ENCODE results near the gene TMC1. TPM values are rescaled to one million over a fixed set of nuclear protein-coding genes. Genes with fewer than 3 reads are reported as not detected.

Gene TMC1
- total RNA-seq, 3 donors from 2014 or later = under 0.01 to 0.16 TPM; not detected in 1

- Histone ChIP-seq H3K27ac (no peak overlapping the region), H3K4me3 (no peak overlapping the region), H3K9me3 (no peaks in the 10 kb centered on the region), H3K36me3 (no peaks in the 10 kb centered on the region), H3K4me1 (no peaks in the 10 kb centered on the region), H3K27me3 (no peaks in the 10 kb centered on the region)
- intact Hi-C loops (cut with DNase I; ENCODE audit: low total_unique reads) = no loop called here
- no peak for DNase-seq (ENCODE audit: low spot score in 2 of 2)
- TF ChIP-seq CTCF (IDR thresholded peaks at IDR 0.05) = no peak
- TF ChIP-seq POLR2A (IDR thresholded peaks at IDR 0.05) = no peak
These were observed 254.2 kb downstream of the TMC1 start for GRCh38 chr9:72775570-72775969.

GRCh38 chr9:72779614-72780013, 258.2 kb downstream of the TMC1 start:
- Histone ChIP-seq H3K4me3 (no peak overlapping the region), H3K4me1 (no peaks in the 10 kb centered on the region), H3K27me3 (no peaks in the 10 kb centered on the region), H3K27ac (no peak overlapping the region), H3K36me3 (no peaks in the 10 kb centered on the region), H3K9me3 (no peaks in the 10 kb centered on the region)
- no peak for DNase-seq (ENCODE audit: low spot score in 2 of 2)
- intact Hi-C loops (cut with DNase I; ENCODE audit: low total_unique reads) = no loop called here
- TF ChIP-seq POLR2AphosphoS5 (IDR thresholded peaks at IDR 0.05) (no peak), CTCF (IDR thresholded peaks at IDR 0.05) (no peak), POLR2A (IDR thresholded peaks at IDR 0.05) (no peak)

GRCh38 chr9:72786948-72787347, 265.5 kb downstream of the TMC1 start:
- DNase-seq (ENCODE audit: low spot score in 2 of 2) = no peak
- Histone ChIP-seq H3K27me3 (no peaks in the 10 kb centered on the region), H3K9me3 (no peaks in the 10 kb centered on the region), H3K4me3 (no peak overlapping the region), H3K4me1 (no peaks in the 10 kb centered on the region), H3K36me3 (no peaks in the 10 kb centered on the region), H3K27ac (no peak overlapping the region)
- no peak for TF ChIP-seq POLR2AphosphoS5 (IDR thresholded peaks at IDR 0.05)
- intact Hi-C loops (cut with DNase I; ENCODE audit: low total_unique reads) = no loop called here

GRCh38 chr9:72788966-72789735, 267.7 kb downstream of the TMC1 start:
- H3K9me3 ChIP-seq = no peaks in the 10 kb centered on the region
- H3K4me1 ChIP-seq = no peaks in the 10 kb centered on the region
- TF ChIP-seq POLR2AphosphoS5 (IDR thresholded peaks at IDR 0.05) (no peak), POLR2A (IDR thresholded peaks at IDR 0.05) (no peak), CTCF (IDR thresholded peaks at IDR 0.05) (no peak)
- H3K27ac ChIP-seq = peak overlapping the region in 1 of 2 donors; percentile 38
- H3K36me3 ChIP-seq = no peaks in the 10 kb centered on the region
- DNase-seq (ENCODE audit: low spot score in 2 of 2) = no peak
- H3K27me3 ChIP-seq = no peaks in the 10 kb centered on the region
- no peak overlapping the region for H3K4me3 ChIP-seq
- intact Hi-C loops (cut with DNase I; ENCODE audit: low total_unique reads) = no loop called here

GRCh38 chr9:72789885-72790284, 268.5 kb downstream of the TMC1 start:
- no peaks in the 10 kb centered on the region for H3K4me1 ChIP-seq
- no peaks in the 10 kb centered on the region for H3K36me3 ChIP-seq
- H3K27me3 ChIP-seq = no peaks in the 10 kb centered on the region
- H3K4me3 ChIP-seq = no peak overlapping the region
- TF ChIP-seq CTCF (IDR thresholded peaks at IDR 0.05) (no peak), POLR2A (IDR thresholded peaks at IDR 0.05) (no peak)
- DNase-seq (ENCODE audit: low spot score in 2 of 2) = no peak
- peak overlapping the region in 1 of 2 donors; percentile 38 for H3K27ac ChIP-seq
- H3K9me3 ChIP-seq = no peaks in the 10 kb centered on the region
- intact Hi-C loops (cut with DNase I; ENCODE audit: low total_unique reads) = no loop called here

All from breast epithelium (tissue), 4 donors.